Colonic mucosa (tissue), 4 donors: Measurements from ENCODE around the gene MACROD2. TPM values are rescaled to one million over a fixed set of nuclear protein-coding genes. Genes with fewer than 3 reads are reported as not detected.

ENCODE experiments used
- DNase-seq: peaks from one replicate; pipeline ENCODE4 v3.0.0-alpha.2; 2020
- H3K27ac ChIP-seq: fragments of 200-600 bp; one replicate; pipeline ENCODE4 v1.8.0; 2021
- H3K27me3 ChIP-seq: fragments of 200-600 bp; one replicate; pipeline ENCODE4 v1.8.0; 2021
- H3K36me3 ChIP-seq: fragments of 200-600 bp; one replicate; pipeline ENCODE4 v1.8.0; 2021
- H3K4me1 ChIP-seq: fragments of 200-600 bp; one replicate; pipeline ENCODE4 v1.8.0; 2021; ENCODE audit warnings: mild to moderate bottlenecking
- H3K4me3 ChIP-seq: fragments of 200-600 bp; one replicate; pipeline ENCODE4 v1.8.0; 2021
- H3K9ac ChIP-seq, 2 donors: one replicate each; pipeline ENCODE4 v1.7.0; 2013; ENCODE audit warnings: control low read depth in 2 of 2, low read depth in 2 of 2, low read length in 2 of 2
- H3K9me3 ChIP-seq: fragments of 200-600 bp; one replicate; pipeline ENCODE4 v1.8.0; 2021
- CTCF ChIP-seq: fragments of 200-600 bp; IDR thresholded peaks from one replicate; pipeline ENCODE4 v1.8.0; 2022; ENCODE audit warnings: antibody characterized with exemption, mild to moderate bottlenecking
- intact Hi-C: fragments of 100-400 bp; cut with DNase I; formaldehyde crosslinking; loops from one replicate; pipeline ENCODE4 v1.14.1; 2022
- total RNA-seq, 2 donors: library from RNA; stranded (reverse); fragmentation: NEBNext Ultra II Directional in 1 of 2; extraction: Animal tissue kit (Norgen Biotek cat#: 25700) in 1 of 2; gene quantifications; one replicate each; pipeline ENCODE4 v1.2.1, GENCODE V29; 2021
- donor health status: healthy.
- donor health status: DM: no; HTN: no; CAD: no.
- donor health status: DM: no; HTN: no; CAD: no.

MACROD2 gene
- total RNA-seq, 2 donors from 2014 or later, result 3.2 to 3.3 TPM

GRCh38 chr20:14902432-14903089, 907.2 kb downstream of the MACROD2 start:
- no peak overlapping the region for H3K4me3 ChIP-seq
- H3K4me1 ChIP-seq, result no peaks in the 10 kb centered on the region
- H3K36me3 ChIP-seq, result no peaks in the 10 kb centered on the region
- intact Hi-C loops, result no loop called here
- H3K27ac ChIP-seq, result no peak overlapping the region
- no peaks in the 10 kb centered on the region for H3K9me3 ChIP-seq
- H3K27me3 ChIP-seq, result no peaks in the 10 kb centered on the region
- TF ChIP-seq CTCF, result no peak
- no peak for DNase-seq
- H3K9ac ChIP-seq, result no peak overlapping the region

- no peaks in the 10 kb centered on the region for H3K9me3 ChIP-seq
- H3K4me1 ChIP-seq, result no peaks in the 10 kb centered on the region
- no peak for DNase-seq
- no peak overlapping the region for H3K9ac ChIP-seq
- no peak overlapping the region for H3K4me3 ChIP-seq
- TF ChIP-seq CTCF, result no peak
- intact Hi-C loops, result no loop called here
- H3K36me3 ChIP-seq, result no peaks in the 10 kb centered on the region
- no peaks in the 10 kb centered on the region for H3K27me3 ChIP-seq
- H3K27ac ChIP-seq, result no peak overlapping the region
Measured at GRCh38 chr20:14906908-14907434, 911.7 kb downstream of the MACROD2 start.

- intact Hi-C loops, result no loop called here
- Histone ChIP-seq H3K9me3 (no peaks in the 10 kb centered on the region), H3K4me3 (no peak overlapping the region), H3K36me3 (no peaks in the 10 kb centered on the region), H3K9ac (no peak overlapping the region), H3K27ac (no peak overlapping the region), H3K27me3 (no peaks in the 10 kb centered on the region), H3K4me1 (no peaks in the 10 kb centered on the region)
- no peak for DNase-seq
- no peak for TF ChIP-seq CTCF
Measured at GRCh38 chr20:14910126-14910525, 914.8 kb downstream of the MACROD2 start.

DNA sequence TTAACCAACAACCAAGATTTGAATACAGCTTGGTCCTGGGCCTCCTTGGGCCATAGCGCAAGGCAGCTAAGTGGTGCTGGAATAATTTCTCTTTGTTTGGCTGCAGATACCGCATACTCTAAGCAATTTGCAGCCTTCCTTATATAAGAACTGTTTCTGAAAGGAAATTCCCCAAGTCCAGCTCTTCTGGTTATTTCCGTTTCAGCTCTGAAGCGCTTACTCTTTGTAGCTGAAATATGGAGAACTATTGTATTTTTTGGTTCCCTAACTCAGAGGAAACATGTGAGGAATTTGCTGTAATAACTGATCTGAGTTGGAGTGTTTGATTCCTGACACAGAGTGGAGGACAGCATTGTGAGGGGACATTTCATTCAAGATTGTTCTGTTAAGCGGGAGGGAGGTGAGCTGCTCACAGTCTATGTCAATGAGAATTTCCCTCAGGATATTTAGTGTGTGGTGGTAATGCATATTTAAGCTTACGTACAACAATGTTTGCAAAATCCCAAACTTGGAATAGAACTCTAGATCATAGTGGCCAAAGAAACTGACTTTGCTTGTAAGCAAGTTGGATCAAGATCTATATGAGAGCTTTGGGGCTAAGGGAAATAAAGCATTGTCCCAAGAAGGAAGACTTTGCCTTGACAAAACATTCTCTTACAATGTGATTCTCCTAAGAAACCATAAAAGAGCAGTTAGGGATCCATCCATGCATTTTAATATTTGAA, 918.7 kb downstream of the MACROD2 start:
- H3K9ac ChIP-seq, result no peak overlapping the region
- H3K9me3 ChIP-seq, result no peaks in the 10 kb centered on the region
- no peak for TF ChIP-seq CTCF
- no peaks in the 10 kb centered on the region for H3K27me3 ChIP-seq
- no peaks in the 10 kb centered on the region for H3K36me3 ChIP-seq
- intact Hi-C loops, result no loop called here
- no peaks in the 10 kb centered on the region for H3K4me1 ChIP-seq
- no peak overlapping the region for H3K27ac ChIP-seq
- no peak overlapping the region for H3K4me3 ChIP-seq
- no peak for DNase-seq

GRCh38 chr20:14914633-14915032, 919.3 kb downstream of the MACROD2 start:
- H3K9me3 ChIP-seq, result no peaks in the 10 kb centered on the region
- no peaks in the 10 kb centered on the region for H3K4me1 ChIP-seq
- no peak overlapping the region for H3K9ac ChIP-seq
- H3K36me3 ChIP-seq, result no peaks in the 10 kb centered on the region
- no peak overlapping the region for H3K4me3 ChIP-seq
- H3K27ac ChIP-seq, result no peak overlapping the region
- DNase-seq, result no peak
- intact Hi-C loops, result no loop called here
- no peaks in the 10 kb centered on the region for H3K27me3 ChIP-seq
- TF ChIP-seq CTCF, result no peak
